Thyroid gland (tissue), 4 donors: ENCODE measurements around the gene B4GALT5.
"Not testable (repeated sequence)": the region's sequence is repeated elsewhere in the genome, so short reads cannot be mapped to it uniquely, and the experiment has no call there.

Source experiments
- POLR2A ChIP-seq, 2 donors: fragments of 450-650 bp; IDR thresholded peaks; one replicate each; pipeline ENCODE4 v1.6.1; 2017; ENCODE audit warnings: antibody characterized with exemption in 2 of 2, mild to moderate bottlenecking in 2 of 2, moderate library complexity in 1 of 2
- TF ChIP-seq, protein P1 (sequence below), 6 experiments: fragments of 200-600 bp in 3 of 6; fragments of 450-650 bp in 3 of 6; sonication (generic) in 3 of 6; IDR thresholded peaks; one replicate each; pipeline ENCODE4 v1.5.1; 2016 to 2019; ENCODE audit warnings: antibody characterized with exemption in 6 of 6, mild to moderate bottlenecking in 2 of 6, inconsistent platforms in 1 of 6, moderate library complexity in 1 of 6

DNA sequence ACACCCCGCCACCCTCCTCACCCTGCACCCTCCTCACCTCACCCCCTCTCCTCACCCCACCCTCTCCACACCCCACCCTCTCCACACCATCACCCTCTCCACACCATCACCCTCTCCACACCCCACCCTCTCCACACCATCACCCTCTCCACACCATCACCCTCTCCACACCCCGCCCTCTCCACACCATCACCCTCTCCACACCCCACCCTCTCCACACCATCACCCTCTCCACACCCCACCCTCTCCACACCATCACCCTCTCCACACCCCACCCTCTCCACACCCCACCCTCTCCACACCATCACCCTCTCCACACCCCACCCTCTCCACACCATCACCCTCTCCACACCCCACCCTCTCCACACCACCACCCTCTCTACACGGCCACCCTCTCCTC is 96.3 kb downstream of the B4GALT5 start:
- not testable (repeated sequence) for TF ChIP-seq POLR2A (IDR thresholded peaks at IDR 0.05)
- TF ChIP-seq, protein P1, sequence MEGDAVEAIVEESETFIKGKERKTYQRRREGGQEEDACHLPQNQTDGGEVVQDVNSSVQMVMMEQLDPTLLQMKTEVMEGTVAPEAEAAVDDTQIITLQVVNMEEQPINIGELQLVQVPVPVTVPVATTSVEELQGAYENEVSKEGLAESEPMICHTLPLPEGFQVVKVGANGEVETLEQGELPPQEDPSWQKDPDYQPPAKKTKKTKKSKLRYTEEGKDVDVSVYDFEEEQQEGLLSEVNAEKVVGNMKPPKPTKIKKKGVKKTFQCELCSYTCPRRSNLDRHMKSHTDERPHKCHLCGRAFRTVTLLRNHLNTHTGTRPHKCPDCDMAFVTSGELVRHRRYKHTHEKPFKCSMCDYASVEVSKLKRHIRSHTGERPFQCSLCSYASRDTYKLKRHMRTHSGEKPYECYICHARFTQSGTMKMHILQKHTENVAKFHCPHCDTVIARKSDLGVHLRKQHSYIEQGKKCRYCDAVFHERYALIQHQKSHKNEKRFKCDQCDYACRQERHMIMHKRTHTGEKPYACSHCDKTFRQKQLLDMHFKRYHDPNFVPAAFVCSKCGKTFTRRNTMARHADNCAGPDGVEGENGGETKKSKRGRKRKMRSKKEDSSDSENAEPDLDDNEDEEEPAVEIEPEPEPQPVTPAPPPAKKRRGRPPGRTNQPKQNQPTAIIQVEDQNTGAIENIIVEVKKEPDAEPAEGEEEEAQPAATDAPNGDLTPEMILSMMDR (IDR thresholded peaks at IDR 0.05) = not testable (repeated sequence)
